Stimulated activated CD8-positive, alpha-beta memory T cell treated with anti-CD3 and anti-CD28 coated beads, Interleukin-4, amount 100 ng/mL, for 48 hours (primary cell): ENCODE results near the gene SYNCRIP.
"Not testable (repeated sequence)": the region's sequence is repeated elsewhere in the genome, so short reads cannot be mapped to it uniquely, and the experiment has no call there.

Experiments
- DNase-seq: peaks from one replicate; pipeline ENCODE4 v3.0.0-alpha.2; 2020

SYNCRIP gene

DNA sequence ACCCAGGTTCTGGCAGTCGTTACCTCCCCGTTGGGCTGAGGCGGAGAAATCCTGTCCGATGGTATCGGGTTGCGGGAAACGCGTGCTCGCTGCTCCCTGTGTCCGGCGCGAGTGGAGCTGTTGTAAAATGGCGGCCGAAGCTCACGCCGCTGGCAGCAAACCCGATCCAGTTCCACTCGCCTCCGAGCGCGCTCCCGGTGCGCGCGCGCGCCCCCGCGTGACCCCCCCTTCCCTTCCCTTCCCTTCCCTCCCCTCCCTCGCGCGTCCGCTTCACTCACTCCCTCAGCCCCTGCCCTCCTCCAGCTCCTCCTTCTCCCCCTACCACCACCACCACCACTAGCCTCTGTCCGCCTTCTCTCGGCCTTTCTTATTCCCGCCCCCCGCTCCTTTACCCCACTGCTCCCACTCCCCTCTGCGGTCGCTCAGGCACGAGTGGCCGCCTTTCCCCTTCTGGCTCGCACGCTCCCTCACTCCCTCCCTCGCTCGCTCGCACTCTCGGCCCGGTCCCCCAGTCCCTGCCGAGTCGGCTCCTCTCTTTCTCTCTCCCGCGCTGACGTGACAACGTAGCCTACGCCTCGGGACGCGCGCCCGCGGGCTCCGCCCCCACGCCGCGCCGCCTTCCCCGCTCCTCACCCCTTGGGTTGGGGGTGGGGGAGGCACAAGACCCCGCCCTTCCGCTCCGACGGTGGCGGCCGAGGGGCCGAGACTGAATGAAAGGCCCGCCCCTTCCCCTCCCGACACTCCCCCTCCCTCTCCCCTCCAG lies at the start of gene SYNCRIP:
Gene SYNCRIP (minus strand): TSS at position 113 of the 763 bp plus-strand sequence. CDS start 1,447 bp downstream, outside the sequence.
- peak; percentile 98 for DNase-seq

- no peak for DNase-seq
These were observed 48.8 kb upstream of the SYNCRIP start for GRCh38 chr6:85691478-85691877.

DNA sequence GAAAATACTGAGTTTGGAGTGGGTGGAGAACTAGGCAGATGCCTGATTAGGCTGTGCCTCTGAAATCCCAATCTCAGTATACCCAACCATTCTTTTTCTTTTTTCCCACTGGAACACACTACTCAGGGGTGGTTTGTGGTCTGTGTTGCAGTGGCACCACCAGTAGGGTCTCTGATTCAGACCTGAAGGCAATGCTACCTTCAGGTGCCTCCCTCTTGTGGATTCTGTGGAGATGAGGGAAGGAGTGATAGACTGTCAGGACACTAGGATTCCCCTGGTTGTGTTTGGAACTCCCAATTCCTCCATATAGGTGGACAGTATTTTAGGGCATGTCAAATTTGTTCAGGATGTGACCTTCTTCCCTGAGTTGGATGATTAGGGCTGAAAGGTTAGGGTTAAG lies 47.4 kb upstream of the SYNCRIP start:
- no peak for DNase-seq

DNA sequence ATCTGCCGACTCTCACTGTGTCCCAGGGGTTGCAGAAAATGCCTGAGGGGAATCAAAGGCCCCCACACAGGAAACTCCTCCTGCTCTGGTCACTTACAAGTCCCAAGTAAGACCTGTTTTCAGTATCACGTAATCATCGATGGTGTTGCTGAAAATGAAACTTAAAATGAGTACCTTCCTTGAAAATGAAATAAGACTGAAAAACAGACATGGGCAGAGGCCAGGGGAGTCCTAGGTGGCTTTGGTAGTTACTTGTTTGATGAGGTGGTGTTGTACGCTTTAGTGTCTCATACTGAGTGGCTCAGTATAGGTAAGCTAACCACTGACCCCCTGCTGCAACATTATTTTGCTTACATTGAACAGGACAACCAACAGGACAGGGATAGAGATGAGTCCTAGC lies 43.0 kb upstream of the SYNCRIP start:
- DNase-seq: no peak

DNA sequence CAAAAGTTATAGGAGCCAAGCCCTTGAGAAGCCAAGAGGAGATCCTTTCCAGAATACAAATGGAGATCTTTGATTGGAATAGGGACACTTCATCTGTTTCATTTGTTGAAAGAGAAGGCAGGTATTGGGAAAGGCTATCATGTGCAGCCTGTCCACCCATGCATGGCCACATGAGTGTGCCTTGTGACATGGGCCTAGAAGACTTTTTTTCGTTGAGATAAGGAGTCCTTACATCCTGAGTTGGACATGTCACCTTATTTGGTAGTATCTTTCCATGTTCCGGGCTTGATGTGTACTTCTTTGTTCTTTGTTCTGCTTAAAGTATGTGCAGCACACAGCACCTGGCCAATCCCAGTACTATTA lies 42.1 kb upstream of the SYNCRIP start:
- DNase-seq: no peak

- DNase-seq: no peak
These were observed 41.6 kb upstream of the SYNCRIP start for GRCh38 chr6:85684133-85684808.

DNA sequence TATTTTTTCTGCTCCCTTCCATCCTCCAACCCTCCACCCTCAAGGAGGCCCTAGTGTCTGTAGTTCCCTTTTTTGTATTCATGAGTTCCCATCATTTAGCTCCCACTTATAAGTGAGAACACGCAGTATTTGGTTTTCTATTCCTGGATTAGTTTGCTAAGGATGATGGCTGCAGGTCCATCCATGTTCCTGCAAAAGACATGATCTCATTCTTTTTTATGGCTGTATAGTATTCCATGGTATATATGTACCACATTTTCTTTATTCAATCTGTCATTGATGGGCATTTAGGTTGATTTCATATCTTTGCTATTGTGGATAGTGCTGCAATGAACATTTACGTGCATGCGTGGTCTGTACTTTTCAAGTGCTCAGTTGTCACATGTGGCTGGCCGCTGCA lies 39.2 kb upstream of the SYNCRIP start:
- not testable (repeated sequence) for DNase-seq

GRCh38 chr6:85680388-85680787 lies 37.7 kb upstream of the SYNCRIP start:
- DNase-seq: no peak

DNA sequence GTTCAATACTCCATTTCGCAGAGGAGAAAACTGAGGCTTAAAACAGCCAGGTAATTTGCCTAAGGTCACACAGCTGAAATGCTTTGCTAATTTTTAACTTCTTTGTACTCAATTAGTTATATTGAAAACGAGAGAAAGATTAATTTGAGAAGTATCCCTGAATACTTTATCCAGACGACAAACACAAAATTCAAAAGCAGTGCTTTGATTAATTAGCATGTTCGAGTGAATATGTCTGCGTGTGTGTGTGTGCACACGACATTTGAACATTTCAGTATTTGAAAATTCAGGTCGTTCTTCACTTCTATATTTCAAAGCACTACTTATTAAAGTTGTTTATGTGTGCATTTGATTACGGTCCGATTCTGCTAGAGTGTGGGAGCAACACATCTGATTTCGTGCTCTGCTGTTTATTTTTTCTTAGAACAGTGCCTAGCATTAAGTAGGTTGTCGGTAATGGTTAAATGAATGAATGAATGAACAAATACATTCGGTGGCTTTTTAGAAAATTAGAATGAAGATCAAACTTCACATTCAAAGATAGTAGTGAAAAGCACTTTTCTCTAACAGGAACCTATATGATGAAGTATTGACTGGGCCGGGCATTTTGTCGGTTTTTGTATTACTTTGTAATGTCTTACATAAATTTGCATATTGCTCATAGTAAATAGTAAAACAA lies 36.9 kb upstream of the SYNCRIP start:
- DNase-seq: no peak

DNA sequence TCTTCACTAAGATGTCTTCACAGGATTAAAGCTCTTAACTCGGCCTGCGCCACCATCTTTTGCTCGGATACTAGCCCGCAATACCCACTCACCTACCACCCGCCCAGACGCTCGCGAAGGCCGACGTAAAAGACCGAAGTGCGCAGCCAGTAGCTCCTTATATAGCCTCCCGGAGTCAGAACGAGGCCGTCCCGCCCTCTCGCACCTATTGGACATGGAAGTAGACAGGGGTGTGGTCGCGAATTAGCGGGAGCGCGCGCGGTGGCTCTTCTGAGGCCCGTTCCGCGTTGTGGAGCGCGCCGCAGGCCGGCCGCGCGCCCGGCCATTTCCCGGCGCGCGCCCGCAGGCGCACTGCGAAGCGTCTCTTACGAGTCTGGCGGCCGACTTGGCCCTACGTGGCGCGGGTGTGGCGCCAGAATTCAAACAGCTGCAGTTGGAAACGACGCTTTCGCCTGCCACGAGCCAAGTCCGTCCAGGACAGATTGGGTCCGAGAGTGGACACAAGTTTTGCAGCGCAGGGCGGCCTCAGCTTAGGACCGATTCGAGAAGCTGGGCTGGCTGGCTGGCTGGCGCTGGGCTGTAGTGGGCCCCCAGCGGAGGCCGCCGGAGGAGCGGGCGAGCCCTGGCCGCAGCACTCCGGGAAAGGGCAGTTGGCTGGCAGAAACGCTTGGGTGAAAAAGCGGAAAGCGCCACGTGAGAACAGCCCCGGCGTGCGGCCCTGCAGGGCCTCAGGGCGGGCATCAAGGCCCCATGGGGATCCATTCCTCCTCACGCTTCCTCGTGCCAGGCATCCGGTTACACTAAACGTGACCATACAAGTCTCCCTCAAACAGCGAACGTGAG lies 36.1 kb upstream of the SYNCRIP start:
- peak; percentile 98 for DNase-seq

DNA sequence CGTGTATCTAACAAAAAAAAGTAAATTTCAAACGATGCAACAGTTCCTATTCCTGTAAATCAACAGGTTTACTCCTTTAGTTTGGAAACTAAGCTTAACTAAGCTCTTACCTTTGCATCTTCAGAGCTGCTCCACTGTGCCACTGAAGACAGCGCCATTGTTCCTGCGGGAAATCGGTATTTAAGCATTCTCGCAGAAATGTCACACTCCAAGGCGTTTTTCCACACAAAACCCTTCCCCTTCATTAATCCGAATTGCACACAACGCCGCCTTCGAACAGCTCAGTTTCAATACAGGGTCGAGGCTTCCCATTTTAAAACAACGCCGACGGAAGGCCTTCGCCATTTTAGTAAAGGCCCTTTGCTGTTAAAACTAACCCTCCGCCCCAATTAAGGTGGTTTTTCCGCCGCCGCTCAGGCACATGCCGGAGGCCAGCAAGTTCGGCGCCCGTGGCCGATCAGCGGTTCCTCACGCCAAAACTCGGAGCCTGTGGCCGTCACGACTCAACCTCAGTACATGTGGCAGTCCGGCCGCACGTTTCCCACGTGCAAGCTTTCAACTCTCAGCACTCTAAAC lies 35.4 kb upstream of the SYNCRIP start:
- no peak for DNase-seq

DNA sequence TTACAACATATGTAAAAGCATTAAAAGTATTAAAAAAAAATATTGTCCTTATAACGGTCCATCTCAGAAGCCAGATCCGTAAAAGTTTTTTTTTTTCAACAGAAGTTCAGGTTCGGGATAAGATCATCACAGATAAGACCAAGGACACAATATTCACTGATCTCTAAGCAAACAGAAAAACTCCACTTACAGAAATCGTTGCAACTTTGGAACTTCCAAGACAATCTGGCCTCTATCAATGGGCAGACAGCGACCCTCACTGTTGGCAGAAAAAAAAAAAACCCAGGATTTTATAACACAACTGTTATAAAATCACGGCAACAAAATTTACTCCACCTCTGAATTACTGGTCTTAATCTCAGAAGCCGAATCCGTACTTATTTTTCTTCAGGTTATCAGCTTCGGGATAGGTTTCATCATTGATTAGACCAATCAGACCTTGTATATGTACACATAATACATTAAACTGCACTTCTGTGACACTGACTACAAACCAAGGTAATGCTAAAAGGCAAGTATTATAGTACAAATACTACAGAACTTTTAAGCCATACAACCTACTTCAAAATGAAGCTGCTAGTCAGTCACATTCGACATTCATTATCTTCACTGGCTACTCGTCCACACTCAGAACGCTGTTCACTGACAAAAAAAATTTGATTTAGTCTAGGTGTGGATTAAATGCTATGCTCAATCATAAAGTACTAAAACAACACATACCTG lies 34.7 kb upstream of the SYNCRIP start:
- no peak for DNase-seq

DNA sequence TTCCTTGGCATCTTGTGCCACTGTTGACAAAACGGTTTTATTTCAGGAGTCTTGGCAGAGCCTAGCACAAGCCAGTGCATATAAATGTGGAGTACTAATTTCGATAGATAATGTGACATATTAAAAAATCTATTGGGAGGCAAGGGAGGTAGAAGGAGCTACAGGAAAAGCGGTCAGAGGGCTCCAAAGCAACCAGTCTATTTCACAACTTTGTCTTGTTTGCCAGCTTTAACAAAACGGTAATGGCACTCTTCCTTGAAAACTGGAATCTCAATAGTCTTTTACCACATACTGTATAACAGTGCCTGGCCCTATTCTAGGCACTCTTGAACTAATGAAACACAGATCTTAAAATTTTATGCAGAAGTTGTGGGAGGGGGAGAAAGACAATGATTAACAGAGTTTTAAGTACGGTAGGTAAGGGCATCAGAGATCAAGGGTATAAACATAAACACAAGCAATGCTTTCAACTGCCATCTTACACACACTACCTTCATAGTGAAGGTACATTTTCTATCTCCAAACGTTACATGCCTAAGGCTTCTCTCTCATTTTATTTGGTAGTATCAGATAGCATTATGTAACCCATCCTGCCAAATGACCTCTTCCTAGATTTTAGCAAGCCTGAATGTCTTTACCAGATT lies 33.5 kb upstream of the SYNCRIP start:
- DNase-seq: no peak

DNA sequence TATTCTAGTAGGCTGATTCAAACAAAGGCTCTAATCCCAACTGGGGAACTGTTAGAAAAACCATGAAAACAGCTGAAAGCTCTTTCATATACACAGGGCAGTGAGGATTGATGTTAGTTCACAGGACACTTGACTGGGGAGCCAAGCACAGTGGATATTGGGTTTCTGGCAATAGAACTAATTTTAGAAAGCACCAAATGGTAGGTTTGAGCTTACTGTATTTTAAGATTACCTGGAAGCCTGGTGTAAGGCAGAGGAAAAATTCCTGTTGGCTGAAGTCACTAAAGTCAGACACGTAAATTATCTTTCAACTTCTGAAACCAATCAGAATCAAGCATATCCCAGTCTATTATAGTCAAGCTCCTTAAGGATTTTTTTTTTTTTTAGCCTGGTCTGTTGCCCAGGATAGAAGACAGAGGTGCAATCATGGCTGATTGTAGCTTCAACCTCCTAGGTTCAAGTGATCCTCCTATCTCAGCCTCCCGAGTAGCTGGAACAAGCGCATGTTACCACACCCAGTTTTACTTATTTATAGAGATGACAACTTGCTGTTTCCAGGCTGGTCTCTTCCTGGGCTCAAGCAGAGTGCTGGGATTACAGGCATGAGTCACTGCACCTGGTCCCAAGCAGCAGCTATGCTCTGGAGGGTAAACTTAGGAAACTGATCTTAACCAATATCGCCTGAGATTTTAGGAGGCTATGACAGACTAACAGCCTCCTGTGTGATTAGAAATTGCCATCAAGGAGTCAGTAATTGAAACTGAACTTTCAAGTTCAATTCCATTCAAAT lies 32.5 kb upstream of the SYNCRIP start:
- peak; percentile 31 for DNase-seq

GRCh38 chr6:85674604-85675003 lies 31.9 kb upstream of the SYNCRIP start:
- DNase-seq: no peak

GRCh38 chr6:85673198-85674139 lies 30.8 kb upstream of the SYNCRIP start:
- DNase-seq: no peak

DNA sequence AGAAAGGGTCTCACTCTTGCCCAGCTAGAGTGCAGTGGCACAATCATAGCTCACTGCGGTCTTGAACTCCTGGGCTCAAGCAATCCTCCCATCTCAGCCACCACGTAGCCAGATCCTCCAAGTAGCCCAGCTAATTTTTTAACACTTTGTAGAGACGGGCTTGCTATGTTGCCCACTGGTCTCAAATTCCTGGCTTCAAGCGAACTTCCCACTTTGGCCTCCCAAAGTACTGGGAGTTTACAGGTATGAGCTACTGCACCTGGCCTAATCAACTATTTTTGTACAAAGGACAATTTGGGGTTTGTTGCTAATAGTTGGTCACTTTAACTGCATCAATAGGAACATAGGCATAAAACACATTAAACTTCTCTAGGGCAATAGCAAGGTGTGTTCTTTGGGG lies 29.9 kb upstream of the SYNCRIP start:
- no peak for DNase-seq

DNA sequence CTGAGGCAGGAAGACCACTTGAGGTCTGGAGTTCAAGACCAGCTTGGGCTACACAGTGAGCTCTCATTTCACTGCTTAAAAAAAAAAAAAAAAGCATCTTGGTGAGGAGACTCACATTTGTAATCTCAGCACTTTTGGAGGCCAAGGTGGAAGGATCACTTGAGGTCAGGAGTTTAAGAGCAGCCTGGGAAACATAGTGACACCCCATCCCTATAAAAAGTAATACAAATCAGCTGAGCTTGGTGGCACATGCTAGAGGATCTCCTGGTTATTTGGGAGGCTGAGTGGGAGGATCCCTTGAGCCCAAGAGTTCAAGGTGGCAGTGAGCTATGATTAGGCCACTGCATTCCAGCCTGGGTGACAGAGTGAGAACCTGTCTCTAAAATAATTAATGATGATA lies 29.4 kb upstream of the SYNCRIP start:
- no peak for DNase-seq

GRCh38 chr6:85670573-85670972 lies 27.9 kb upstream of the SYNCRIP start:
- DNase-seq: no peak
